ENCODE measurements around the gene CSPG5.

The CSPG5 gene

GRCh38 chr3:47578691-47579632 is at the start of gene CSPG5:
Gene CSPG5, minus strand, starts transcription at chr3:47578865. Its CDS starts 172 bp downstream, at chr3:47578693.
- no peak for DNase-seq (ENCODE audit: low spot score)

- DNase-seq (ENCODE audit: low spot score) = no peak
Observed at GRCh38 chr3:47628426-47628825, 49.8 kb upstream of the CSPG5 start.

- no peak for DNase-seq (ENCODE audit: low spot score)
Observed at GRCh38 chr3:47622671-47623461, 44.2 kb upstream of the CSPG5 start.

- DNase-seq (ENCODE audit: low spot score) = no peak
Observed at GRCh38 chr3:47617086-47618010, 38.7 kb upstream of the CSPG5 start.

- DNase-seq (ENCODE audit: low spot score) = no peak
Observed at GRCh38 chr3:47614788-47615187, 36.1 kb upstream of the CSPG5 start.

GRCh38 chr3:47613722-47614121 is 35.1 kb upstream of the CSPG5 start:
- peak; percentile 86 for DNase-seq (ENCODE audit: low spot score)

GRCh38 chr3:47612879-47613278 is 34.2 kb upstream of the CSPG5 start:
- peak; percentile 25 for DNase-seq (ENCODE audit: low spot score)

GRCh38 chr3:47612178-47612577 is 33.5 kb upstream of the CSPG5 start:
- DNase-seq (ENCODE audit: low spot score) = peak; percentile 44

- no peak for DNase-seq (ENCODE audit: low spot score)
Observed at GRCh38 chr3:47611576-47611975, 32.9 kb upstream of the CSPG5 start.

- DNase-seq (ENCODE audit: low spot score) = no peak
Observed at GRCh38 chr3:47610583-47610982, 31.9 kb upstream of the CSPG5 start.

GRCh38 chr3:47607335-47607734 is 28.7 kb upstream of the CSPG5 start:
- no peak for DNase-seq (ENCODE audit: low spot score)

- no peak for DNase-seq (ENCODE audit: low spot score)
Observed at GRCh38 chr3:47606165-47606564, 27.5 kb upstream of the CSPG5 start.

GRCh38 chr3:47605652-47606051 is 27.0 kb upstream of the CSPG5 start:
- DNase-seq (ENCODE audit: low spot score) = no peak

- no peak for DNase-seq (ENCODE audit: low spot score)
Observed at GRCh38 chr3:47604145-47604544, 25.5 kb upstream of the CSPG5 start.

GRCh38 chr3:47603332-47603731 is 24.7 kb upstream of the CSPG5 start:
- DNase-seq (ENCODE audit: low spot score) = no peak

GRCh38 chr3:47601281-47601680 is 22.6 kb upstream of the CSPG5 start:
- DNase-seq (ENCODE audit: low spot score) = peak; percentile 87

GRCh38 chr3:47594792-47595191 is 16.1 kb upstream of the CSPG5 start:
- DNase-seq (ENCODE audit: low spot score) = no peak

- DNase-seq (ENCODE audit: low spot score) = no peak
Observed at GRCh38 chr3:47592066-47592795, 13.6 kb upstream of the CSPG5 start.

- DNase-seq (ENCODE audit: low spot score) = no peak
Observed at GRCh38 chr3:47590216-47590615, 11.6 kb upstream of the CSPG5 start.

- DNase-seq (ENCODE audit: low spot score) = no peak
Observed at GRCh38 chr3:47588587-47588986, 9.9 kb upstream of the CSPG5 start.

- no peak for DNase-seq (ENCODE audit: low spot score)
Observed at GRCh38 chr3:47588053-47588452, 9.4 kb upstream of the CSPG5 start.
